ENCODE data around the gene GPR158.

GPR158 gene

DNA sequence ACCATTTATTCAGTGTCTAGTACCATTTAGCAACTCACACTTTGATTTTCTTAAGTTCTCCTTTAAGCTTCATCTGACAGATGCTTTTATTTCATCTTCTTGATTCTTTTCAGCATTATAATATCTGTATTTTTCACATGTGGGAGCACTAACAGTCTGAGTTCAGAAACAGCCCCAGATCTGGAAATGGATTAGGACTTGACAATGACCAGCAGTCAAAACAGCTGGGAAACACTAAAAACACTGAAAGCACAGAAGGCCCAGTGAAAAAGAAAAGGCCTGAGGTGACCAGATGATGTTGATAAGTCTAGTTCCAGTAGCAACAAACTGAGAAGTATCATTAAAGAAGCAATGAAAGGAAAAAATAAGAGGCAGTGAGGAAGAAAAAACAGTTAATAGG lies 454.5 kb downstream of the GPR158 start:
- no peak overlapping the region for H3K4me3 ChIP-seq (ENCODE audit: low read depth in 1 of 2, low read length in 2 of 2)
- no peaks in the 10 kb centered on the region for H3K36me3 ChIP-seq (ENCODE audit: insufficient read depth, low read length)
- no peaks in the 10 kb centered on the region for H4K20me1 ChIP-seq (ENCODE audit: insufficient read depth, low read length)
- no peak overlapping the region for H3K27ac ChIP-seq (ENCODE audit: low read length)
- no peaks in the 10 kb centered on the region for H3K9me3 ChIP-seq (ENCODE audit: insufficient read depth, low read length, severe bottlenecking)
- H3K79me2 ChIP-seq (ENCODE audit: insufficient read depth, low read length) = no peaks in the 10 kb centered on the region
- DNase-seq (no peak), ATAC-seq (ENCODE audit: insufficient read depth, low read depth) (no peak)
- H3K4me1 ChIP-seq (ENCODE audit: insufficient read depth, low read length) = no peaks in the 10 kb centered on the region
- TF ChIP-seq, protein P1, sequence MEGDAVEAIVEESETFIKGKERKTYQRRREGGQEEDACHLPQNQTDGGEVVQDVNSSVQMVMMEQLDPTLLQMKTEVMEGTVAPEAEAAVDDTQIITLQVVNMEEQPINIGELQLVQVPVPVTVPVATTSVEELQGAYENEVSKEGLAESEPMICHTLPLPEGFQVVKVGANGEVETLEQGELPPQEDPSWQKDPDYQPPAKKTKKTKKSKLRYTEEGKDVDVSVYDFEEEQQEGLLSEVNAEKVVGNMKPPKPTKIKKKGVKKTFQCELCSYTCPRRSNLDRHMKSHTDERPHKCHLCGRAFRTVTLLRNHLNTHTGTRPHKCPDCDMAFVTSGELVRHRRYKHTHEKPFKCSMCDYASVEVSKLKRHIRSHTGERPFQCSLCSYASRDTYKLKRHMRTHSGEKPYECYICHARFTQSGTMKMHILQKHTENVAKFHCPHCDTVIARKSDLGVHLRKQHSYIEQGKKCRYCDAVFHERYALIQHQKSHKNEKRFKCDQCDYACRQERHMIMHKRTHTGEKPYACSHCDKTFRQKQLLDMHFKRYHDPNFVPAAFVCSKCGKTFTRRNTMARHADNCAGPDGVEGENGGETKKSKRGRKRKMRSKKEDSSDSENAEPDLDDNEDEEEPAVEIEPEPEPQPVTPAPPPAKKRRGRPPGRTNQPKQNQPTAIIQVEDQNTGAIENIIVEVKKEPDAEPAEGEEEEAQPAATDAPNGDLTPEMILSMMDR (IDR thresholded peaks at IDR 0.05; ENCODE audit: borderline replicate concordance, extremely low read depth, low read length, poor library complexity, severe bottlenecking) = no peak
- no peak for TF ChIP-seq EZH2 (IDR thresholded peaks at IDR 0.05; ENCODE audit: borderline replicate concordance, low read depth, low read length, severe bottlenecking)
- H3K4me2 ChIP-seq (ENCODE audit: insufficient read depth, low read length) = no peak overlapping the region
- H3K27me3 ChIP-seq (ENCODE audit: insufficient read depth, low read length, poor library complexity) = no peaks in the 10 kb centered on the region
- H3K9ac ChIP-seq (ENCODE audit: low read depth, low read length) = no peak overlapping the region
- H2AFZ ChIP-seq (ENCODE audit: low read depth, low read length) = no peak overlapping the region

DNA sequence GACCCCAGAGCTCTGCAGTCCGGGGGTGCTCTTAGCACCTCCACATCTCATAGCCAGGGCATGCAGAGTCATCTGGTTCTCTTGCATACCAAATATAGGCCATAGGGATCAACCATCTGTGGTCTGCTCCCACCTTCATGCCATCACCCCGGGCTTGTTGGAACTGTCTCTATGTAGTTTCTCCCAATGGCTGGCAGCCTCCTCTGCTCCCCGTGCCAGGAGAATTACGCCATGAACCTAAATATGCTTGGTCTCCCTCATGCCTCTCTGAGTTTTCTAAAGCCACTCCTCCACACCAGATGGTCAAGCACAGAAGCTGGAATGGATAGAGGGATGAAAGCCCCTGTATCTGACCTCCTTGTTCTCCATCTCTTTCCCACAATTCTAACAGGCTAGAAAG lies 456.7 kb downstream of the GPR158 start:
- Histone ChIP-seq H3K4me3 (ENCODE audit: low read depth in 1 of 2, low read length in 2 of 2) (no peak overlapping the region), H3K4me2 (ENCODE audit: insufficient read depth, low read length) (no peak overlapping the region), H4K20me1 (ENCODE audit: insufficient read depth, low read length) (no peaks in the 10 kb centered on the region), H3K79me2 (ENCODE audit: insufficient read depth, low read length) (no peaks in the 10 kb centered on the region), H3K4me1 (ENCODE audit: insufficient read depth, low read length) (no peaks in the 10 kb centered on the region), H3K36me3 (ENCODE audit: insufficient read depth, low read length) (no peaks in the 10 kb centered on the region), H2AFZ (ENCODE audit: low read depth, low read length) (no peak overlapping the region), H3K9me3 (ENCODE audit: insufficient read depth, low read length, severe bottlenecking) (no peaks in the 10 kb centered on the region), H3K9ac (ENCODE audit: low read depth, low read length) (no peak overlapping the region), H3K27ac (ENCODE audit: low read length) (no peak overlapping the region), H3K27me3 (ENCODE audit: insufficient read depth, low read length, poor library complexity) (no peaks in the 10 kb centered on the region)
- DNase-seq = no peak
- TF ChIP-seq, protein P1 (IDR thresholded peaks at IDR 0.05; ENCODE audit: borderline replicate concordance, extremely low read depth, low read length, poor library complexity, severe bottlenecking) = no peak
- no peak for TF ChIP-seq EZH2 (IDR thresholded peaks at IDR 0.05; ENCODE audit: borderline replicate concordance, low read depth, low read length, severe bottlenecking)
- no peak for ATAC-seq (ENCODE audit: insufficient read depth, low read depth)

DNA sequence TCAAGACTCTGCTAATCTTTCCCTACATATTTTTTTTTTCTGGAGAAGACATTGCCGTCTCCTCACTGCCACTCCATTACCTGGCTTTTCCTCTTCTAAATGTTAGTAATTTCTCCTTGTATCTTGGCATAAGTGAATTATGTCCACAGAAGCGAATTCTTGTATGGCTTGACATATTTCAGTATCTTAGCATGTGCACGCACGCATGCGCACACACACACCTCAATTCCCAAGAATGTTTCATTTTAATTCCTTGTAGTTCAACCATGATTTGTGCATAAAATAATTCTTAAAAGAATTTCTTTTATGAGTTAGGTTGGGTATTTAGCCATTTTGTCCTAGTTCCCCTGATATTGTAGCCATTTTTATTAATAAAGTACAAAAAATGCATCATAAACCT lies 458.0 kb downstream of the GPR158 start:
- no peaks in the 10 kb centered on the region for H3K79me2 ChIP-seq (ENCODE audit: insufficient read depth, low read length)
- H3K9ac ChIP-seq (ENCODE audit: low read depth, low read length) = no peak overlapping the region
- TF ChIP-seq, protein P1 (IDR thresholded peaks at IDR 0.05; ENCODE audit: borderline replicate concordance, extremely low read depth, low read length, poor library complexity, severe bottlenecking) = no peak
- TF ChIP-seq EZH2 (IDR thresholded peaks at IDR 0.05; ENCODE audit: borderline replicate concordance, low read depth, low read length, severe bottlenecking) = no peak
- H3K4me1 ChIP-seq (ENCODE audit: insufficient read depth, low read length) = no peaks in the 10 kb centered on the region
- ATAC-seq (ENCODE audit: insufficient read depth, low read depth) = no peak
- no peak overlapping the region for H2AFZ ChIP-seq (ENCODE audit: low read depth, low read length)
- H3K4me3 ChIP-seq (ENCODE audit: low read depth in 1 of 2, low read length in 2 of 2) = no peak overlapping the region
- H3K27ac ChIP-seq (ENCODE audit: low read length) = no peak overlapping the region
- H3K27me3 ChIP-seq (ENCODE audit: insufficient read depth, low read length, poor library complexity) = no peaks in the 10 kb centered on the region
- no peaks in the 10 kb centered on the region for H4K20me1 ChIP-seq (ENCODE audit: insufficient read depth, low read length)
- H3K4me2 ChIP-seq (ENCODE audit: insufficient read depth, low read length) = no peak overlapping the region
- no peak for DNase-seq
- no peaks in the 10 kb centered on the region for H3K36me3 ChIP-seq (ENCODE audit: insufficient read depth, low read length)
- H3K9me3 ChIP-seq (ENCODE audit: insufficient read depth, low read length, severe bottlenecking) = no peaks in the 10 kb centered on the region

DNA sequence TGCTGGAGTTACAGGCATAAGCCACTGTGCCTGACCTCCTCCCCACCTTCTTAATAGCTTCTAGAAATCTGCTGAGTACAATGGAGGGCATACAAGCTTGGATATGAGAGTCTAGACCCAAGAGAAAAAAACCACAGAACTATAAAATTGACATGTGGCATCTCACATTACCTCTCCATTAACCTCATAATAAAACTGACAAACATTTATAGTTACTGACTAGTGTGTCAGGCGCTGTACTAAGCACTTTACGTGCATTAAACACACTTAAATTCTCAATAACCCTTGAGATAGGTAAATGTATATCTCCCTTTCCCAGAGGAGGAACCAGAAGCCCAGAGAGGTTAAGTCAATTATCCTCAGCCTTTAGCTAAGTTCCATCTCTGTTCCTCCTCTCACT lies 458.7 kb downstream of the GPR158 start:
- H4K20me1 ChIP-seq (ENCODE audit: insufficient read depth, low read length) = no peaks in the 10 kb centered on the region
- H3K36me3 ChIP-seq (ENCODE audit: insufficient read depth, low read length) = no peaks in the 10 kb centered on the region
- no peak overlapping the region for H3K4me2 ChIP-seq (ENCODE audit: insufficient read depth, low read length)
- no peak overlapping the region for H2AFZ ChIP-seq (ENCODE audit: low read depth, low read length)
- H3K4me3 ChIP-seq (ENCODE audit: low read depth in 1 of 2, low read length in 2 of 2) = no peak overlapping the region
- no peak overlapping the region for H3K9ac ChIP-seq (ENCODE audit: low read depth, low read length)
- DNase-seq (no peak), ATAC-seq (ENCODE audit: insufficient read depth, low read depth) (no peak)
- no peak overlapping the region for H3K27ac ChIP-seq (ENCODE audit: low read length)
- TF ChIP-seq, protein P1 (IDR thresholded peaks at IDR 0.05; ENCODE audit: borderline replicate concordance, extremely low read depth, low read length, poor library complexity, severe bottlenecking) = no peak
- TF ChIP-seq EZH2 (IDR thresholded peaks at IDR 0.05; ENCODE audit: borderline replicate concordance, low read depth, low read length, severe bottlenecking) = no peak
- no peaks in the 10 kb centered on the region for H3K27me3 ChIP-seq (ENCODE audit: insufficient read depth, low read length, poor library complexity)
- H3K79me2 ChIP-seq (ENCODE audit: insufficient read depth, low read length) = no peaks in the 10 kb centered on the region
- H3K9me3 ChIP-seq (ENCODE audit: insufficient read depth, low read length, severe bottlenecking) = no peaks in the 10 kb centered on the region
- H3K4me1 ChIP-seq (ENCODE audit: insufficient read depth, low read length) = no peaks in the 10 kb centered on the region
